Thoracic aorta endothelial cell (primary cell): Measurements from ENCODE around the gene LCE3A. TPM values are rescaled to one million over a fixed set of nuclear protein-coding genes. Genes with fewer than 3 reads are reported as not detected.

ENCODE experiments used
- small RNA-seq: library from RNA; depleted of rRNA; stranded (forward); fragments of <200 nt; gene quantifications from one replicate; pipeline ENCODE3, GENCODE V24; 2012
- total RNA-seq: library from RNA; depleted of rRNA; stranded (reverse); fragments of >200 nt; gene quantifications from 2 replicates; pipeline ENCODE4 v1.2.3, GENCODE V29; 2012

Gene LCE3A
- total RNA-seq, result not detected in 2 replicates

GRCh38 chr1:152622803-152623202, at the start of gene LCE3A:
LCE3A (minus strand) TSS chr1:152623103; CDS start chr1:152623103, 0 bp downstream.

GRCh38 chr1:152663098-152663497, 40.2 kb upstream of the LCE3A start, which contains the start of gene LCE2D:
LCE2D (plus strand) TSS chr1:152663380; CDS start chr1:152664106, 726 bp downstream.

GRCh38 chr1:152613511-152613910, 9.4 kb downstream of the LCE3A start, which contains the start of gene LCE3B:
LCE3B (plus strand) TSS chr1:152613811; CDS start chr1:152613811, 0 bp downstream.

GRCh38 chr1:152599934-152600333, 23.0 kb downstream of the LCE3A start, which contains the start of gene LCE3C:
LCE3C (plus strand) TSS chr1:152600234; CDS start chr1:152600732, 498 bp downstream.

DNA sequence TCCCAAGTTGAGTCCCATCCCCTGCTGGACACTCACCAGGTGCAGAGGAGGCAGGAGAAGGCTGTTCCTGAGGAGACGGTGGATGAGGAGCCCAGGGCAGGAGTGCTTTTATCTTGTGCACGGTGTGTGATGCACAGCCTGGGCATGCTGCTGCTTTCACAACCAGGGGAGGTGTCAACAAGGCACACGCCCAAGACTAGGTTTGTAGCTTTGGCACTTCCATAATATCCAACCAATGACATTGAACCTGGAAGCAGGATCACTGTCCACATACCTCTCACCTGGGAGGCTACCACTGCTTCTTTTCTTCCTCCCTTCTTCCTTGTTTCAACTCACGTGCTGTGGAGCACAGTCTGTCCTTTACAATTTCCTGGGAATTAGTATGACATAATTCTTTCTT, 42.5 kb downstream of the LCE3A start, which contains the start of gene LCE3D:
Gene LCE3D (minus strand): TSS at position 84 of the 400 bp plus-strand sequence. CDS start 580 bp downstream, outside the sequence.

Small RNA genes lying within 50 kb of the gene (small RNA-seq; reads per million reads assigned to genes)
- gene LCE3A (not detected), gene LCE3B (not detected)

Other genes with a start within 250 kb of the LCE3A start
- not detected in 2 replicates for gene CRNN, start 208.8 kb downstream of the LCE3A start, total RNA-seq
- gene LCE5A, start 112.3 kb downstream of the LCE3A start, total RNA-seq, result not detected in 2 replicates
- gene CRCT1, start 108.6 kb downstream of the LCE3A start, total RNA-seq, result not detected in 2 replicates
- not detected in 2 replicates for gene LCE3E, start 56.3 kb downstream of the LCE3A start, total RNA-seq
- gene LCE3D, start 42.6 kb downstream of the LCE3A start, total RNA-seq, result not detected in 2 replicates
- gene LCE3C, start 22.9 kb downstream of the LCE3A start, total RNA-seq, result not detected in 2 replicates
- gene LCE3B, start 9.3 kb downstream of the LCE3A start, total RNA-seq, result not detected in 2 replicates
- not detected in 2 replicates for gene LCE2D, start 40.3 kb upstream of the LCE3A start, total RNA-seq
- gene LCE2C, start 52.2 kb upstream of the LCE3A start, total RNA-seq, result not detected in 2 replicates
- gene LCE2B, start 63.0 kb upstream of the LCE3A start, total RNA-seq, result not detected in 2 replicates
- gene LCE2A, start 75.2 kb upstream of the LCE3A start, total RNA-seq, result not detected in 2 replicates
- gene LCE4A, start 85.1 kb upstream of the LCE3A start, total RNA-seq, result not detected in 2 replicates
- gene KPRP, start 134.9 kb upstream of the LCE3A start, total RNA-seq, result not detected in 2 replicates
- not detected in 2 replicates for gene LCE1F, start 152.0 kb upstream of the LCE3A start, total RNA-seq
- not detected in 2 replicates for gene LCE1E, start 163.2 kb upstream of the LCE3A start, total RNA-seq
- gene LCE1D, start 173.6 kb upstream of the LCE3A start, total RNA-seq, result not detected in 2 replicates
- not detected in 2 replicates for gene LCE1C, start 183.5 kb upstream of the LCE3A start, total RNA-seq
- 0.22 TPM in 1 of 2 replicates, not detected in the other for gene LCE1B, start 188.9 kb upstream of the LCE3A start, total RNA-seq
- not detected in 2 replicates for gene LCE1A, start 204.4 kb upstream of the LCE3A start, total RNA-seq
- gene LCE6A, start 219.8 kb upstream of the LCE3A start, total RNA-seq, result not detected in 2 replicates
- gene LCE7A, start 236.9 kb upstream of the LCE3A start, total RNA-seq, result not detected in 2 replicates